Panc1 (cell line): ENCODE results near the gene TMEM170A. TPM values are rescaled to one million over a fixed set of nuclear protein-coding genes. Genes with fewer than 3 reads are reported as not detected.
A peak's percentile ranks its signal among the peaks of the same experiment; 100 is the strongest.

Source experiments
- ATAC-seq: fragments of 200-7000 bp; cut with Tn5 transposase; 2 replicates; pipeline ENCODE4 v1.9.1; 2020; ENCODE audit warnings: mild to moderate bottlenecking, moderate library complexity
- BruUV-seq: library from RNA; stranded (reverse); fragments of 400-500 nt; replicated peaks from 2 replicates; lab custom pipeline; 2021; lab: Mats Ljungman, UMichigan
- CTCF ChIA-PET: fragments of 300-600 bp; sonication (Branson Sonifier 250); formaldehyde crosslinking; loops from one replicate; lab custom pipeline; 2022; ENCODE audit warnings: antibody characterized with exemption; lab: Charles Lee
- POLR2A ChIA-PET: fragments of 300-600 bp; sonication (Branson Sonifier 250); formaldehyde crosslinking; loops from one replicate; lab custom pipeline; 2022; ENCODE audit warnings: antibody characterized with exemption; lab: Charles Lee
- DNase-seq: peaks from one replicate; pipeline ENCODE4 v3.0.0-alpha.2; 2010; ENCODE audit warnings: low read depth, low spot score
- H3K27ac ChIP-seq: 2 replicates; pipeline ENCODE4 v1.5.1; 2011; ENCODE audit warnings: mild to moderate bottlenecking, low read length, inconsistent platforms
- H3K27me3 ChIP-seq: fragments of 200-500 bp; sonication (Bioruptor generic); 2 replicates; pipeline ENCODE4 v1.6.0; 2014; ENCODE audit warnings: low read length, inconsistent platforms; ENCODE audit not compliant: control insufficient read depth, insufficient read depth
- H3K36me3 ChIP-seq: fragments of 200-500 bp; sonication (Bioruptor generic); 2 replicates; pipeline ENCODE4 v1.5.1; 2014; ENCODE audit warnings: inconsistent platforms, mild to moderate bottlenecking, low read length, moderate library complexity; ENCODE audit not compliant: control insufficient read depth, insufficient read depth
- H3K4me1 ChIP-seq: 2 replicates; pipeline ENCODE4 v1.5.1; 2011; ENCODE audit warnings: inconsistent platforms, mild to moderate bottlenecking, low read length, moderate library complexity; ENCODE audit not compliant: control insufficient read depth, insufficient read depth
- H3K4me3 ChIP-seq, 2 experiments: 2 replicates each; pipeline ENCODE4 v1.5.1; 2011 to 2012; ENCODE audit warnings: low read depth in 2 of 2, low read length in 2 of 2, mild to moderate bottlenecking in 2 of 2, inconsistent platforms in 1 of 2, moderate library complexity in 1 of 2
- H3K9me3 ChIP-seq: fragments of 200-500 bp; sonication (Bioruptor generic); 2 replicates; pipeline ENCODE4 v1.5.1; 2014; ENCODE audit warnings: low read depth, mild to moderate bottlenecking, inconsistent platforms, low read length, moderate library complexity; ENCODE audit not compliant: control insufficient read depth, insufficient read depth
- POLR2AphosphoS5 ChIP-seq: IDR thresholded peaks from 2 replicates; pipeline ENCODE4 v1.6.1; 2012; ENCODE audit warnings: mild to moderate bottlenecking, low read depth, low read length, moderate library complexity
- SIN3A ChIP-seq: IDR thresholded peaks from 2 replicates; pipeline ENCODE4 v1.6.1; 2012; ENCODE audit warnings: low read depth, mild to moderate bottlenecking, low read length, moderate library complexity, borderline replicate concordance; ENCODE audit not compliant: insufficient read depth
- TCF7L2 ChIP-seq: IDR thresholded peaks from 2 replicates; pipeline ENCODE4 v1.6.1; 2011; ENCODE audit warnings: mild to moderate bottlenecking, low read depth, low read length, inconsistent platforms
- in situ Hi-C: cut with HindIII; loops from 2 replicates; pipeline ENCODE4 v1.10.0; 2016; ENCODE audit warnings: low sequenced_read_pairs, low pct_unique_long_range_greater_than_20kb
- intact Hi-C: fragments of 100-400 bp; cut with micrococcal nuclease; formaldehyde crosslinking; loops from one replicate; pipeline ENCODE4 v1.10.0; 2022; ENCODE audit not compliant: unreplicated experiment
- total RNA-seq: library from RNA; stranded (reverse); gene quantifications from one replicate; pipeline ENCODE4 v1.2.1, GENCODE V29; 2021; ENCODE audit not compliant: unreplicated experiment
- TF ChIP-seq, protein P1 (sequence below): fragments of 450-650 bp; IDR thresholded peaks from 2 replicates; pipeline ENCODE4 v1.5.1; 2017; ENCODE audit warnings: mild to moderate bottlenecking
- TF ChIP-seq, protein P2 (sequence below), 2 experiments: IDR thresholded peaks; 2 replicates each; pipeline ENCODE4 v1.6.1; 2011 to 2012; ENCODE audit warnings: low read depth in 2 of 2, control low read depth in 1 of 2, low read length in 1 of 2, mild to moderate bottlenecking in 1 of 2, moderate library complexity in 1 of 2; ENCODE audit not compliant: insufficient read depth in 1 of 2

TMEM170A gene
- total RNA-seq, 1 experiment from 2014 or later = 19.0 TPM

DNA sequence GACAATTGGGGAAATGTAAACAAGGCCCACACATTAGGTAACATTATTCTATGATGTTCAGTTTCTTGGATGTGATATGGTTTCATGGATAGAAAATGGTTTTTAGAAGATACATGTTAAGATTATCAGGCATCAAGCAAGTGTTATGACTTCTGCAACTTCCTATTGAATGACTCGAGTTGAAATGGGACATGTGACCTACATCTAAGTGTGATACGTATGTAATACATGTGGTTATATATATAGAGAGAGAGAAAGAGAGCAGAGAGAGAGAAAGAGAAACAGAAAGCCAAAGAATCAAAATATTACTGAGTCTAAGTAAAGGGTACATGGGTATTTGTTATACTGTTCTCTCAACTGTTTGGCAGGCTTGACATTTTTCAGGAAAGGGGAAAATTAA is 1.7 kb downstream of the TMEM170A start:
- in situ Hi-C loops (no loop called here), intact Hi-C loops (no loop called here)
- Histone ChIP-seq H3K4me3 (peak overlapping the region; percentile 65 to 68), H3K27me3 (no peaks in the 10 kb centered on the region), H3K36me3 (no peaks in the 10 kb centered on the region), H3K4me1 (no peaks in the 10 kb centered on the region; the same call in 1 of the 2 replicates), H3K9me3 (no peaks in the 10 kb centered on the region), H3K27ac (no peak overlapping the region)
- ChIA-PET POLR2A (no interaction called here), CTCF (no interaction called here)
- DNase-seq (no peak), ATAC-seq (no peak)
- TF ChIP-seq, protein P1, sequence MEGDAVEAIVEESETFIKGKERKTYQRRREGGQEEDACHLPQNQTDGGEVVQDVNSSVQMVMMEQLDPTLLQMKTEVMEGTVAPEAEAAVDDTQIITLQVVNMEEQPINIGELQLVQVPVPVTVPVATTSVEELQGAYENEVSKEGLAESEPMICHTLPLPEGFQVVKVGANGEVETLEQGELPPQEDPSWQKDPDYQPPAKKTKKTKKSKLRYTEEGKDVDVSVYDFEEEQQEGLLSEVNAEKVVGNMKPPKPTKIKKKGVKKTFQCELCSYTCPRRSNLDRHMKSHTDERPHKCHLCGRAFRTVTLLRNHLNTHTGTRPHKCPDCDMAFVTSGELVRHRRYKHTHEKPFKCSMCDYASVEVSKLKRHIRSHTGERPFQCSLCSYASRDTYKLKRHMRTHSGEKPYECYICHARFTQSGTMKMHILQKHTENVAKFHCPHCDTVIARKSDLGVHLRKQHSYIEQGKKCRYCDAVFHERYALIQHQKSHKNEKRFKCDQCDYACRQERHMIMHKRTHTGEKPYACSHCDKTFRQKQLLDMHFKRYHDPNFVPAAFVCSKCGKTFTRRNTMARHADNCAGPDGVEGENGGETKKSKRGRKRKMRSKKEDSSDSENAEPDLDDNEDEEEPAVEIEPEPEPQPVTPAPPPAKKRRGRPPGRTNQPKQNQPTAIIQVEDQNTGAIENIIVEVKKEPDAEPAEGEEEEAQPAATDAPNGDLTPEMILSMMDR = no peak
- TF ChIP-seq POLR2AphosphoS5 (no peak), SIN3A (no peak), TCF7L2 (no peak)
- TF ChIP-seq, protein P2, sequence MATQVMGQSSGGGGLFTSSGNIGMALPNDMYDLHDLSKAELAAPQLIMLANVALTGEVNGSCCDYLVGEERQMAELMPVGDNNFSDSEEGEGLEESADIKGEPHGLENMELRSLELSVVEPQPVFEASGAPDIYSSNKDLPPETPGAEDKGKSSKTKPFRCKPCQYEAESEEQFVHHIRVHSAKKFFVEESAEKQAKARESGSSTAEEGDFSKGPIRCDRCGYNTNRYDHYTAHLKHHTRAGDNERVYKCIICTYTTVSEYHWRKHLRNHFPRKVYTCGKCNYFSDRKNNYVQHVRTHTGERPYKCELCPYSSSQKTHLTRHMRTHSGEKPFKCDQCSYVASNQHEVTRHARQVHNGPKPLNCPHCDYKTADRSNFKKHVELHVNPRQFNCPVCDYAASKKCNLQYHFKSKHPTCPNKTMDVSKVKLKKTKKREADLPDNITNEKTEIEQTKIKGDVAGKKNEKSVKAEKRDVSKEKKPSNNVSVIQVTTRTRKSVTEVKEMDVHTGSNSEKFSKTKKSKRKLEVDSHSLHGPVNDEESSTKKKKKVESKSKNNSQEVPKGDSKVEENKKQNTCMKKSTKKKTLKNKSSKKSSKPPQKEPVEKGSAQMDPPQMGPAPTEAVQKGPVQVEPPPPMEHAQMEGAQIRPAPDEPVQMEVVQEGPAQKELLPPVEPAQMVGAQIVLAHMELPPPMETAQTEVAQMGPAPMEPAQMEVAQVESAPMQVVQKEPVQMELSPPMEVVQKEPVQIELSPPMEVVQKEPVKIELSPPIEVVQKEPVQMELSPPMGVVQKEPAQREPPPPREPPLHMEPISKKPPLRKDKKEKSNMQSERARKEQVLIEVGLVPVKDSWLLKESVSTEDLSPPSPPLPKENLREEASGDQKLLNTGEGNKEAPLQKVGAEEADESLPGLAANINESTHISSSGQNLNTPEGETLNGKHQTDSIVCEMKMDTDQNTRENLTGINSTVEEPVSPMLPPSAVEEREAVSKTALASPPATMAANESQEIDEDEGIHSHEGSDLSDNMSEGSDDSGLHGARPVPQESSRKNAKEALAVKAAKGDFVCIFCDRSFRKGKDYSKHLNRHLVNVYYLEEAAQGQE (IDR thresholded peaks at IDR 0.05; ENCODE audit: insufficient read depth in 1 of 2, low read depth in 2 of 2, low read length in 1 of 2) = no peak
- no TSS peak for BruUV-seq

DNA sequence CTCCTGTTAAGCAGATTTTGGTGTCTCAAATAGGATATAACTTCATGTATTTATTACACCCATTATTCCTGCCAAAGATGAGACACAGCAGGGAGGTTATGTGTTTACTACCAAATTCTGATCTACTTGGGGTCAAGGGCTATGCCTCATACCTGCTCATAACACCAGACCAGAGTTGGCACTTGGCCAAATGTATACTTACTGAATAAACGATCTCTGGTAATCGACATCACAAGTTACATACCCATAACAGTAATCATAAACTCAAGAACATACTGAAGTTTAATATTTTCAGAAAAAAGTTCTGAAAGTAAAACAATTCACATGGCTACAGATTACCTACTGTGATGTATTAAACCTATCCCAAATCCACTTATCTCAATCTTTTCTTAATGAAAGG is 2.9 kb downstream of the TMEM170A start:
- no TSS peak for BruUV-seq
- TF ChIP-seq, protein P2 (IDR thresholded peaks at IDR 0.05; ENCODE audit: insufficient read depth in 1 of 2, low read depth in 2 of 2, low read length in 1 of 2) = no peak
- TF ChIP-seq, protein P1 = no peak
- no peak for TF ChIP-seq POLR2AphosphoS5
- no peak for TF ChIP-seq SIN3A
- TF ChIP-seq TCF7L2 = no peak
- in situ Hi-C loops = no loop called here
- ChIA-PET POLR2A (no interaction called here), CTCF (no interaction called here)
- intact Hi-C loops = no loop called here
- Histone ChIP-seq H3K9me3 (no peaks in the 10 kb centered on the region), H3K36me3 (no peaks in the 10 kb centered on the region), H3K4me1 (no peaks in the 10 kb centered on the region; the same call in 1 of the 2 replicates), H3K27ac (no peak overlapping the region), H3K4me3 (no peak overlapping the region), H3K27me3 (no peaks in the 10 kb centered on the region)
- ATAC-seq (no peak), DNase-seq (no peak)
